ENCODE results near the gene GALK1.

DNA sequence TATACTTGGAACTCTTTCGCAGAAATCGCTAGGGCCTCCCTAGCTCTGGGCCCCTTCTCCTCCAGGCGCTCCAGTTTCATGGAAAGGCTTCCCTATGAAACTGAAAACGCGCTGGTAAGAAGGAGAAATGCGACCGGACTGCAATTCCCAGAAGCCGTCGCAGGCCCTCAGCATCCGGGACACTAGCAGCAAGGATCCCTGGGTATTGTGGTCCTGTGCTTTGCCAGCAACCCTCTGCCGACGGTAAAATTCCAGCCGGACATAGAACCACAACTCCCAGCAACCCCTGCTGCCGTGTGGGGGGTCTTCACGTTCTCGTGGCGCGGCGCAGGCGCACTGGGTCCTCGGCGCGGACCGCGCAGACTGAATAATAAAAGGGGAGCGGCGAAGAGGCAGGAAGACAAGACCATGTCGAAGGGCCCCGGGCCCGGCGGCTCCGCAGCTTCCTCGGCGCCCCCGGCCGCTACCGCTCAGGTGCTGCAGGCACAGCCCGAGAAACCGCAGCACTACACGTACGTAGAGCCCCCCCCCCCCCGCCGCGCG is 19.6 kb upstream of the GALK1 start, which contains the start of gene UNK:
- TF ChIP-seq, protein P1, sequence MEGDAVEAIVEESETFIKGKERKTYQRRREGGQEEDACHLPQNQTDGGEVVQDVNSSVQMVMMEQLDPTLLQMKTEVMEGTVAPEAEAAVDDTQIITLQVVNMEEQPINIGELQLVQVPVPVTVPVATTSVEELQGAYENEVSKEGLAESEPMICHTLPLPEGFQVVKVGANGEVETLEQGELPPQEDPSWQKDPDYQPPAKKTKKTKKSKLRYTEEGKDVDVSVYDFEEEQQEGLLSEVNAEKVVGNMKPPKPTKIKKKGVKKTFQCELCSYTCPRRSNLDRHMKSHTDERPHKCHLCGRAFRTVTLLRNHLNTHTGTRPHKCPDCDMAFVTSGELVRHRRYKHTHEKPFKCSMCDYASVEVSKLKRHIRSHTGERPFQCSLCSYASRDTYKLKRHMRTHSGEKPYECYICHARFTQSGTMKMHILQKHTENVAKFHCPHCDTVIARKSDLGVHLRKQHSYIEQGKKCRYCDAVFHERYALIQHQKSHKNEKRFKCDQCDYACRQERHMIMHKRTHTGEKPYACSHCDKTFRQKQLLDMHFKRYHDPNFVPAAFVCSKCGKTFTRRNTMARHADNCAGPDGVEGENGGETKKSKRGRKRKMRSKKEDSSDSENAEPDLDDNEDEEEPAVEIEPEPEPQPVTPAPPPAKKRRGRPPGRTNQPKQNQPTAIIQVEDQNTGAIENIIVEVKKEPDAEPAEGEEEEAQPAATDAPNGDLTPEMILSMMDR (conservative IDR thresholded peaks at IDR 0.05; ENCODE audit: low read depth, low read length), result no peak
- no peak for TF ChIP-seq EZH2 (IDR thresholded peaks at IDR 0.05; ENCODE audit: low read length, unreplicated experiment)
- TF ChIP-seq EZH2phosphoT487 (IDR thresholded peaks at IDR 0.05; ENCODE audit: borderline replicate concordance, low read length), result no peak

All from PC-3 (cell line).